ENCODE results near the gene CTAGE6.
"Not testable (repeated sequence)": the region's sequence is repeated elsewhere in the genome, so short reads cannot be mapped to it uniquely, and the experiment has no call there.

The CTAGE6 gene

GRCh38 chr7:143715543-143716193, 41.8 kb downstream of the CTAGE6 start:
- DNase-seq = not testable (repeated sequence)

DNA sequence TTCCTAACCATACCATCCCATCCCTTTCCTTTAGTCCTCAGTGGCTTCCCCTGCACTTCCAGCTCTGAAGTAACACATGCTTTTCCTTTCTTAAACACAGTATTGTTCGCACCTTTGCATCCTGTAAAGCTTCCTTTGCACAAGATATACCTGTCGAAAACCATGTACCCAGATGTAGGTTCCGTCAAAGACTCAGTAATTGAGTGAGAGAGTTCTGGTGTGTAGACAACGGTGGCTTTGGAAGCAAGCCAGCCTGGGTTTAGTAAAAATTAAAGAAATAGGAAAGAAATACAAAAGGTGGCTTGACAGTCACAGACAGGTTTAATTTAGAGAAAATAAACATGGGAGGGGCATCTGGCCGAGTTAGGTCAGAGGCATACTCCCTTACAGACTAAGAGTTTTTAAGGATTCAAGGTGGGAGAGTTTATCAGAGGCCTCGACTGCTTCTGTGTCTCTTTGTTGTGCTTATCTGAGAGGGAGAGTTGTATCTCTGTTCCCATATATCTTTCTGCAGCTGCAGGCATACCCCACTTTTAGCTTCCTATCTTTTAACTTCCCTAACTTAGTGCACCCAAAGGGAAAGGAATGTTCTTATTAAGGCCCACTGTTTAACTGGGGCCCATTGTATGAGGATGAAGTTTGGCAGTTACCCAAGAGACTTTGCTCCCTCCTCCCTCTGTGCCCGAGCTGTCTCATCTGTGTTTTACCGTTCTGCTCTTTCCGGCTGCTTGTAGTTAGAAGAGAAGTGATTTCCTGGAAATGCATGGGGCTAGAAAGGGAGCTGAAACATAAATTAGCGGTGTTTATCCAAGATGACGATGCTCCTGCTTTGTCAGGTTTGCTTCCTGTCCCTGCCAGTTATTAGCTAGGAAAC, 42.7 kb downstream of the CTAGE6 start:
- DNase-seq = not testable (repeated sequence)

DNA sequence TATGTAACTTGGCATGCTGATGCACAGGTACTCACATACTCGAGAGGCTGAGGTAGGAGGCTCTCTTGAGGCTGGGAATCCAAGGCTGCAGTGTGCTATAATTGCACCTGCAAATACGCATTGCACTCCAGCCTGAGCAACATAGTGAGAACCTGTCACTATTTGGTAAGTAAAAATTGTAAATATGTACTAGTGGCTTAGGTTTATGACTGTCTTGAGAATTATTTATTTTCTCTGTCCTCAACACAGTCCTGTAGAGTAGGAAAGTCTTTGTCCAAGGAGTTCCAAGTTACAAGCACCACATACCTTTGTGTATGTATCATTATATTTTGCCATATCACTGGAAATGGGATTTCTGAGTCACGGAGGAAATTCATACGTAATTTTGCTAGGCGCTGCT, 45.1 kb downstream of the CTAGE6 start:
- not testable (repeated sequence) for DNase-seq

DNA sequence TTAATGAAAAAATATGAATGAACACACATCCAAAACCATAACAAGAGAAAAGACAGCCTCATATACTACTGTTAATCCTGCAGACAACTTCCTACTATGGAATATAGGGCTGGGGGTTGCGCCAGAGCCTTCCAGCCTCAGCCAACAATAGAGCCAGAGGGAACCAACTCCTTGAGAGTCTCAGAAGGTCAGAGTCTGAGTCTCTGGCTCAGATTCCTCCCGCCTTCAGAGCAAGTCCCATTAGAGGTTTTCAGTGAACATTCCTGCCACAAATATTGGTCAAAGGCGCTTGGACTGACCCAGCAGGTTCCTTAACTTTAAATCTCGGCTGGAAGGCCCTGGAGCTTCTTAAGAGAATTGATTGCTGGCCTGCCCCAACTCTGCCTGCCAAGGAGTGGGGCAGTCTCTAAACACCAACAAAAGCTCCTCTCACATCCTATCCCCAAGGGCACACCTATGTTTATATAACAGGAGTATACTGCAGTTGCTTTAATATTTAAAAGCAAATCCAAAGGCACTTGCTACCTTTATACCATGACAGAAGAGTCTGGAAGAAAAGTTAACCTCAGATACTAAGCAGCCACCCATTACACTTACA, 45.7 kb downstream of the CTAGE6 start:
- not testable (repeated sequence) for DNase-seq

GRCh38 chr7:143709895-143710294, 47.6 kb downstream of the CTAGE6 start:
- DNase-seq = not testable (repeated sequence)

All from activated CD8-positive, alpha-beta memory T cell treated with anti-CD3 and anti-CD28 coated beads for 24 hours (primary cell).